Body of pancreas (tissue), 4 donors: ENCODE measurements around the gene CPD.

Experiments
- CTCF ChIP-seq, 7 experiments: fragments of 450-650 bp in 4 of 7; fragments of 200-600 bp in 3 of 7; sonication (generic) in 3 of 7; IDR thresholded peaks; one replicate each; pipeline ENCODE4 v1.5.1; 2016 to 2019; ENCODE audit warnings: antibody characterized with exemption in 7 of 7
- POLR2A ChIP-seq, 3 donors: fragments of 450-650 bp; IDR thresholded peaks; one replicate each; pipeline ENCODE4 v1.6.1; 2016; ENCODE audit warnings: antibody characterized with exemption in 3 of 3, mild to moderate bottlenecking in 2 of 3

GRCh38 chr17:30415491-30415890 is 36.8 kb downstream of the CPD start:
- TF ChIP-seq CTCF (IDR thresholded peaks at IDR 0.05): no peak
- TF ChIP-seq POLR2A (IDR thresholded peaks at IDR 0.05): no peak
